H1 (cell line): ENCODE measurements around the gene MVD. TPM values are rescaled to one million over a fixed set of nuclear protein-coding genes. Genes with fewer than 3 reads are reported as not detected.

ENCODE experiments used
- CTCF ChIA-PET: fragments of 300-600 bp; sonication (Branson Sonifier 250); formaldehyde crosslinking; loops from one replicate; lab custom pipeline; 2021; ENCODE audit not compliant: partially characterized antibody; lab: Charles Lee
- POLR2A ChIA-PET: fragments of 300-600 bp; sonication (Branson Sonifier 250); formaldehyde crosslinking; loops from one replicate; lab custom pipeline; 2021; ENCODE audit warnings: inconsistent platforms; ENCODE audit not compliant: partially characterized antibody; lab: Charles Lee
- DNase-seq, 2 experiments: peaks; one replicate each; pipeline versions ENCODE4 v3.0.0 to v3.0.0-alpha.2; 2010 to 2022; ENCODE audit warnings: low spot score in 2 of 2, low read depth in 1 of 2, mixed read lengths in 1 of 2
- FAIRE-seq: peaks from 2 replicates; lab custom pipeline; 2011; peaks lifted over from hg19 to GRCh38; lab: Jason Lieb, UNC
- H2AFZ ChIP-seq: 2 replicates; pipeline ENCODE4 v1.8.1; 2012; ENCODE audit warnings: low read length, inconsistent platforms
- H2AK5ac ChIP-seq: 2 replicates; pipeline ENCODE4 v1.6.1; 2013; ENCODE audit warnings: low read depth, low read length
- H2BK120ac ChIP-seq: replicated peaks from 2 replicates; pipeline ENCODE3; 2013; ENCODE audit warnings: low read depth, low read length, inconsistent platforms
- H2BK12ac ChIP-seq: 2 replicates; pipeline ENCODE4 v1.6.1; 2013; ENCODE audit warnings: low read depth, low read length
- H2BK15ac ChIP-seq: 2 replicates; pipeline ENCODE4 v1.6.1; 2013; ENCODE audit warnings: low read length
- H2BK20ac ChIP-seq: 2 replicates; pipeline ENCODE4 v1.6.1; 2013; ENCODE audit warnings: low read length
- H2BK5ac ChIP-seq: 2 replicates; pipeline ENCODE4 v1.6.1; 2013; ENCODE audit warnings: low read depth, low read length
- H3K14ac ChIP-seq: 2 replicates; pipeline ENCODE4 v1.6.1; 2013; ENCODE audit warnings: inconsistent platforms; ENCODE audit not compliant: insufficient read length
- H3K18ac ChIP-seq: 2 replicates; pipeline ENCODE4 v1.6.1; 2013; ENCODE audit warnings: low read length; ENCODE audit errors: extremely low read depth
- H3K23ac ChIP-seq: 2 replicates; pipeline ENCODE4 v1.6.1; 2013; ENCODE audit warnings: inconsistent platforms; ENCODE audit not compliant: insufficient read length
- H3K23me2 ChIP-seq: 2 replicates; pipeline ENCODE4 v1.6.1; 2013; ENCODE audit warnings: low read depth, low read length
- H3K27ac ChIP-seq: 2 replicates; pipeline ENCODE4 v1.6.1; 2011; ENCODE audit warnings: low read depth, low read length, inconsistent platforms
- H3K27me3 ChIP-seq, 4 experiments: replicated peaks in 1 of 4; 1 replicate in 1 of 4; 2 replicates in 3 of 4; pipeline versions ENCODE4 v1.6.1 to v1.8.1; 2011 to 2013; ENCODE audit warnings: low read length in 3 of 4, mild to moderate bottlenecking in 3 of 4, inconsistent platforms in 2 of 4, mixed read lengths in 2 of 4, moderate library complexity in 1 of 4; ENCODE audit not compliant: control insufficient read depth in 3 of 4, insufficient read depth in 3 of 4; ENCODE audit errors: extremely low read depth in 1 of 4
- H3K36me3 ChIP-seq, 4 experiments: 2 replicates each; pipeline versions ENCODE4 v1.6.1 to v1.8.1; 2011 to 2013; ENCODE audit warnings: mild to moderate bottlenecking in 4 of 4, low read length in 3 of 4, moderate library complexity in 2 of 4, control low read depth in 1 of 4, inconsistent platforms in 1 of 4; ENCODE audit not compliant: insufficient read depth in 4 of 4, control insufficient read depth in 2 of 4
- H3K4ac ChIP-seq: replicated peaks from 2 replicates; pipeline ENCODE3; 2013; ENCODE audit warnings: low read length, low read depth, mixed read lengths, inconsistent platforms; ENCODE audit not compliant: insufficient read length
- H3K4me1 ChIP-seq, 4 experiments: replicated peaks in 1 of 4; 1 replicate in 1 of 4; 2 replicates in 3 of 4; pipeline versions ENCODE4 v1.6.1 to v1.8.1; 2011 to 2013; ENCODE audit warnings: low read length in 3 of 4, inconsistent platforms in 2 of 4, mixed read lengths in 1 of 4; ENCODE audit not compliant: insufficient read depth in 4 of 4, control insufficient read depth in 3 of 4
- H3K4me2 ChIP-seq, 2 experiments: 2 replicates each; pipeline versions ENCODE4 v1.6.1 to v1.8.1; 2011 to 2013; ENCODE audit warnings: low read depth in 2 of 2, low read length in 2 of 2, control low read depth in 1 of 2, inconsistent platforms in 1 of 2, mild to moderate bottlenecking in 1 of 2; ENCODE audit not compliant: insufficient read depth in 1 of 2
- H3K4me3 ChIP-seq, 4 experiments: fragments of 200-600, 300-600 bp in 1 of 4; sonication (generic), shearing (Covaris generic), sonication (Bioruptor Twin) in 1 of 4; 2 replicates each; pipeline versions ENCODE4 v1.5.1 to v1.8.1; 2011 to 2016; ENCODE audit warnings: low read length in 4 of 4, low read depth in 3 of 4, control low read depth in 2 of 4, inconsistent platforms in 2 of 4, mild to moderate bottlenecking in 2 of 4, mixed read lengths in 1 of 4, moderate library complexity in 1 of 4; ENCODE audit not compliant: insufficient read depth in 2 of 4; ENCODE audit errors: extremely low read depth in 1 of 4
- H3K56ac ChIP-seq: replicated peaks from 2 replicates; pipeline ENCODE3; 2013; ENCODE audit warnings: low read depth, mild to moderate bottlenecking, mixed read lengths, low read length, inconsistent platforms; ENCODE audit not compliant: insufficient read length
- H3K79me1 ChIP-seq: 2 replicates; pipeline ENCODE4 v1.6.1; 2013; ENCODE audit warnings: low read depth, low read length, control low read depth
- H3K79me2 ChIP-seq, 2 experiments: 2 replicates each; pipeline versions ENCODE4 v1.6.1 to v1.8.1; 2012 to 2013; ENCODE audit warnings: low read length in 2 of 2, mild to moderate bottlenecking in 2 of 2, inconsistent platforms in 1 of 2; ENCODE audit not compliant: insufficient read depth in 2 of 2, control insufficient read depth in 1 of 2
- H3K9ac ChIP-seq, 4 experiments: replicated peaks in 1 of 4; 1 replicate in 1 of 4; 2 replicates in 3 of 4; pipeline versions ENCODE4 v1.6.1 to v1.8.1; 2011 to 2013; ENCODE audit warnings: low read depth in 3 of 4, low read length in 3 of 4, control low read depth in 2 of 4, mild to moderate bottlenecking in 2 of 4, moderate library complexity in 2 of 4, inconsistent platforms in 1 of 4; ENCODE audit errors: extremely low read depth in 1 of 4
- H3K9me3 ChIP-seq, 2 experiments: 2 replicates each; pipeline versions ENCODE4 v1.6.1 to v1.8.1; 2012 to 2013; ENCODE audit warnings: mild to moderate bottlenecking in 2 of 2, moderate library complexity in 2 of 2, control low read depth in 1 of 2, inconsistent platforms in 1 of 2, low read depth in 1 of 2, low read length in 1 of 2, mixed read lengths in 1 of 2; ENCODE audit not compliant: insufficient read depth in 2 of 2
- H4K20me1 ChIP-seq, 2 experiments: replicated peaks in 1 of 2; 2 replicates each; pipeline versions ENCODE3 to v1.8.1; 2011 to 2013; ENCODE audit warnings: inconsistent platforms in 2 of 2, low read length in 2 of 2, mild to moderate bottlenecking in 1 of 2; ENCODE audit not compliant: insufficient read depth in 2 of 2, control insufficient read depth in 1 of 2
- H4K5ac ChIP-seq: 2 replicates; pipeline ENCODE4 v1.6.1; 2013; ENCODE audit warnings: low read length, low read depth, mixed read lengths, inconsistent platforms; ENCODE audit not compliant: insufficient read length
- H4K8ac ChIP-seq: 2 replicates; pipeline ENCODE4 v1.8.0; 2013; ENCODE audit warnings: mild to moderate bottlenecking, moderate library complexity, low read length, inconsistent platforms; ENCODE audit not compliant: insufficient read depth; ENCODE audit errors: extremely low read depth
- H4K91ac ChIP-seq: replicated peaks from 2 replicates; pipeline ENCODE3; 2013; ENCODE audit warnings: low read length, mixed read lengths, inconsistent platforms; ENCODE audit not compliant: insufficient read length
- FOSL1 ChIP-seq: IDR thresholded peaks from 2 replicates; pipeline ENCODE4 v1.6.1; 2011; ENCODE audit warnings: mild to moderate bottlenecking, low read depth, low read length, moderate library complexity; ENCODE audit not compliant: insufficient read depth
- HDAC6 ChIP-seq: IDR thresholded peaks from one replicate; pipeline ENCODE4 v1.7.1; 2012; ENCODE audit warnings: low read depth, mild to moderate bottlenecking, inconsistent platforms, low read length, moderate library complexity
- KDM4A ChIP-seq: IDR thresholded peaks from one replicate; pipeline ENCODE4 v1.7.1; 2012; ENCODE audit warnings: low read depth, mild to moderate bottlenecking, moderate library complexity, low read length, inconsistent platforms; ENCODE audit not compliant: severe bottlenecking
- NRF1 ChIP-seq: IDR thresholded peaks from 2 replicates; pipeline ENCODE4 v1.6.1; 2011; ENCODE audit warnings: mild to moderate bottlenecking, low read depth, low read length, improper control_type of control experiment
- RFX5 ChIP-seq: IDR thresholded peaks from 2 replicates; pipeline ENCODE4 v1.6.1; 2011; ENCODE audit warnings: low read depth, low read length, improper control_type of control experiment, borderline replicate concordance
- SP1 ChIP-seq: IDR thresholded peaks from 2 replicates; pipeline ENCODE4 v1.6.1; 2011; ENCODE audit warnings: low read depth, low read length
- ZNF274 ChIP-seq: IDR thresholded peaks from 2 replicates; pipeline ENCODE4 v1.7.0; 2012; ENCODE audit warnings: low read length, borderline replicate concordance; ENCODE audit errors: extremely low read depth
- WGBS, 2 experiments: shearing (Covaris generic) in 1 of 2; methylation state at CpG; one replicate each; pipeline versions ENCODE4 v1.1.6 to v1.1.7; 2013 to 2015; ENCODE audit warnings: low lambda C conversion rate in 2 of 2, mixed read lengths in 2 of 2, inconsistent platforms in 1 of 2, low coverage in 1 of 2, missing lambda C conversion rate in 1 of 2; ENCODE audit not compliant: insufficient replicate concordance in 2 of 2, insufficient coverage in 1 of 2, insufficient read length in 1 of 2; ENCODE audit errors: extremely low coverage in 1 of 2, missing lambda C conversion rate in 1 of 2; 5-methylcytosine and 5-hydroxymethylcytosine counted together
- polyA plus RNA-seq, 7 experiments: library from polyadenylated mRNA; depleted of rRNA in 3 of 7; stranded (reverse) in 5 of 7; unstranded in 2 of 7; fragments of >200 nt in 5 of 7; fragments of 200-250 nt in 2 of 7; gene quantifications; 1 replicate in 5 of 7; 2 replicates in 1 of 7; 4 replicates in 1 of 7; pipeline versions ENCODE4 v1.2.1 to v1.2.3, GENCODE V29; 2011 to 2013; ENCODE audit warnings: missing spikeins in 2 of 7, mixed read lengths in 2 of 7
- total RNA-seq: library from RNA; stranded (reverse); fragmentation: NEBNext Ultra II Directional; extraction: Animal tissue kit (Norgen Biotek cat#: 25700); gene quantifications from 2 replicates; pipeline ENCODE4 v1.2.1, GENCODE V29; 2021
- TF ChIP-seq, protein P1 (sequence below), 3 experiments: IDR thresholded peaks; 1 replicate in 2 of 3; 2 replicates in 1 of 3; pipeline versions ENCODE4 v1.5.1 to v1.6.1; 2011; ENCODE audit warnings: low read length in 3 of 3, mild to moderate bottlenecking in 3 of 3, inconsistent platforms in 2 of 3, low read depth in 1 of 3, moderate library complexity in 1 of 3; ENCODE audit not compliant: insufficient read depth in 1 of 3; ENCODE audit errors: control extremely low read depth in 1 of 3

Gene MVD
- total and polyA plus RNA-seq, 2 of the 8 experiments (the other 6 are each of a cell fraction or from before 2014, with no cell fraction given) = 47.2 to 77.3 TPM

DNA sequence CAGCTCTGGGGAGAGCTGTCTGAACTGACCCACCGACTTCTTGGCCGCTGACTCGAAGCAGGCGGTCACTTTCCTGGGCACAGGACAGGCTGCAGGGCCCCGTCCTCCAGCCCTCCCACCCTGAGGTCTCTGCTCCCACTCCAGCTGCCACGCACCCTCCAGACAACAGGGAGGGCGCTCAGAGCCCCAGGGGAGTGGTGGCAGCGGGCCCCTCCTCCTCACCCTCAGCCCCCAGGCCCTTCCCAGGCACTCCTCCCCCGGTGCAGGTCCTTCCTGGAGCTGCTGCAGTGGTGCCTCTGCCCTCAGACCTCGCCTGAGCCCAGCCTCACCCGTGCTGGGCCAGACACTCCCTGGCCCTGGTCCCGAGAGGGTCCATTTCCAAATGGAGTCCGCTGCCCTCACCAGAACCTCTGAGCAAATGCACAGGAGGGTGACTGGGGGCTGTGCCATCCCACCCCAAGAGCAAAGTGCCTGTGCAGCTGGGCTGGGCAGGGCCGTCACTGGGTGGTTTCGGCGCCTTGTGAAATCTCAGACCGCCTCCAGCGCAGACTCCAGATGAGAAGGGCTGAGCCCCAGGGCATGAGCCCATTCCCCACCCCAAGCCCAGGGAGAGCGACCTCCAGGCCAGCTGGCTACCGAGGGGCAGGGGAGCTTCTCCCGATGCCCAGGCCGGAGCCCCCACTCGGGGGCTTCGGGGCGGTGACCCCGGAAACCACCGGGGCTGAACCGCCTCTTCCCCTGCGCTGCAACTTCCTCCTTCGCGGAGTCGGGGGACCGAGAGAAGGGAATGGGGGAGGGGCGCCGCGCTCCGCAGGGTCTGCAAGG, 12.8 kb downstream of the MVD start:
- H3K9ac ChIP-seq = peak overlapping the region; percentile 56 to 60 (median 58)
- H3K4me1 ChIP-seq = peaks cover 0 to 11% (median 7%) of the 10 kb centered on the region in 4 experiments; a peak in 5 of 7 replicates
- H3K23me2 ChIP-seq = peaks cover 10% of the 10 kb centered on the region; the same call in 1 of the 2 replicates
- 30% methylated on average over 24 of the region's 37 CpGs; no CpG with 5 or more reads in 1 of the 2 experiments for WGBS, 2 experiments
- no peak for FAIRE-seq
- H4K5ac ChIP-seq = no peak overlapping the region
- H3K4me3 ChIP-seq = peak overlapping the region; percentile 69 to 95 (median 78)
- H3K18ac ChIP-seq = peak overlapping the region; percentile 71
- ChIA-PET POLR2A (interaction anchor here (0.7 to 4.9 kb wide), 9 partner anchors 10 to 38 kb away, joined by 3 to 35 read pairs (median 4); partner anchors contain the start of genes IL17C and MVD), CTCF (interaction anchor here (1.0 to 2.5 kb wide), 4 partner anchors 13 to 35 kb away, joined by 3 to 13 read pairs (median 5); no protein-coding TSS in a partner anchor)
- H3K27ac ChIP-seq = no peak overlapping the region
- DNase-seq = peak in 1 of 2 experiments; percentile 70
- H3K79me2 ChIP-seq = no peaks in the 10 kb centered on the region; a peak in 1 of 4 replicates
- peak overlapping the region; percentile 94 for H3K4ac ChIP-seq
- no peak overlapping the region for H2BK5ac ChIP-seq
- no peak overlapping the region for H2AFZ ChIP-seq
- H2BK12ac ChIP-seq = 0 out of 2 replicates have a peak overlapping the region, but pooled peaks have one; percentile 27
- no peaks in the 10 kb centered on the region for H3K9me3 ChIP-seq
- no peak overlapping the region for H2BK15ac ChIP-seq
- peaks cover 8% of the 10 kb centered on the region for H3K79me1 ChIP-seq
- no peak overlapping the region for H4K91ac ChIP-seq
- H3K56ac ChIP-seq = peak overlapping the region; percentile 25
- H3K4me2 ChIP-seq = peak overlapping the region; percentile 80 to 92
- H3K36me3 ChIP-seq = peaks cover 3 to 12% (median 4%) of the 10 kb centered on the region in 4 experiments; a peak in 7 of 8 replicates
- no peak overlapping the region for H2BK120ac ChIP-seq
- no peak overlapping the region for H2BK20ac ChIP-seq
- H3K14ac ChIP-seq = peak overlapping the region; percentile 83
- H2AK5ac ChIP-seq = peak overlapping the region; percentile 30; the same call in 1 of the 2 replicates
- H3K23ac ChIP-seq = no peak overlapping the region
- H3K27me3 ChIP-seq = no peaks in the 10 kb centered on the region
- no peak overlapping the region; the same call in 1 of the 2 replicates for H4K8ac ChIP-seq
- H4K20me1 ChIP-seq = peaks cover 2 to 20% of the 10 kb centered on the region in 2 experiments
- TF ChIP-seq RFX5 (no peak), HDAC6 (no peak), KDM4A (peak; percentile 65), NRF1 (0 out of 2 replicates have a peak, but pooled peaks have one; percentile 0), SP1 (no peak), FOSL1 (no peak), ZNF274 (no peak)
- TF ChIP-seq, protein P1, sequence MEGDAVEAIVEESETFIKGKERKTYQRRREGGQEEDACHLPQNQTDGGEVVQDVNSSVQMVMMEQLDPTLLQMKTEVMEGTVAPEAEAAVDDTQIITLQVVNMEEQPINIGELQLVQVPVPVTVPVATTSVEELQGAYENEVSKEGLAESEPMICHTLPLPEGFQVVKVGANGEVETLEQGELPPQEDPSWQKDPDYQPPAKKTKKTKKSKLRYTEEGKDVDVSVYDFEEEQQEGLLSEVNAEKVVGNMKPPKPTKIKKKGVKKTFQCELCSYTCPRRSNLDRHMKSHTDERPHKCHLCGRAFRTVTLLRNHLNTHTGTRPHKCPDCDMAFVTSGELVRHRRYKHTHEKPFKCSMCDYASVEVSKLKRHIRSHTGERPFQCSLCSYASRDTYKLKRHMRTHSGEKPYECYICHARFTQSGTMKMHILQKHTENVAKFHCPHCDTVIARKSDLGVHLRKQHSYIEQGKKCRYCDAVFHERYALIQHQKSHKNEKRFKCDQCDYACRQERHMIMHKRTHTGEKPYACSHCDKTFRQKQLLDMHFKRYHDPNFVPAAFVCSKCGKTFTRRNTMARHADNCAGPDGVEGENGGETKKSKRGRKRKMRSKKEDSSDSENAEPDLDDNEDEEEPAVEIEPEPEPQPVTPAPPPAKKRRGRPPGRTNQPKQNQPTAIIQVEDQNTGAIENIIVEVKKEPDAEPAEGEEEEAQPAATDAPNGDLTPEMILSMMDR (IDR thresholded peaks at IDR 0.05; ENCODE audit: control extremely low read depth in 1 of 3, insufficient read depth in 1 of 3, low read depth in 1 of 3, low read length in 3 of 3) = no peak
